ENCODE results near the gene CCNDBP1. TPM values are rescaled to one million over a fixed set of nuclear protein-coding genes. Genes with fewer than 3 reads are reported as not detected.
"Not testable (repeated sequence)": the region's sequence is repeated elsewhere in the genome, so short reads cannot be mapped to it uniquely, and the experiment has no call there.

CCNDBP1 gene
- total RNA-seq, 2 donors from 2014 or later: 73.5 to 93.6 TPM

DNA sequence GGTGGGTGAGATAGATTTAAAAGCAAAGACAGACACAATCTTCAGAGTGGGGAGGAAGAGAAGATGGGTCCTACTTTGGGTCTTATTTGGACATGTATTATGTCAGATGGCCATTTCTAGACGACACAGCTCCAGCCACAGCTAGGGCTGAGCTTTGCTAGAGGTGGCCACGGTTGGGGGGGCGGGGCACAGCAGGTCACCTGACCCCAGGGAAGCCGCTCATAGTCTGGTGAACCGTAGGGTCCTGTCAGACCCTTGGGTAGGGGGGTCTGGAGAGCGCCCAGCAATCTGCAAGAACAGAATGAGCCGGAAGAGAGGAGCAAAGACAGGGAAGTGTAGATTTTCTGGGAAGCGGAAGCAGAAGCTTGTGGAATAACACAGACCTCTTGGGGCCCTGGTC is 29.0 kb downstream of the CCNDBP1 start:
- H3K9me3 ChIP-seq (ENCODE audit: control insufficient read depth, low read length, poor library complexity, severe bottlenecking): no peaks in the 10 kb centered on the region
- no peaks in the 10 kb centered on the region for H3K4me1 Mint-ChIP-seq
- no peak overlapping the region for H3K4me3 Mint-ChIP-seq
- peaks cover 26% of the 10 kb centered on the region for H3K27me3 Mint-ChIP-seq
- DNase-seq: no peak
- ATAC-seq: no peak
- peaks cover 7% of the 10 kb centered on the region for H3K36me3 Mint-ChIP-seq (ENCODE audit: low read depth)
- no peak overlapping the region for H3K27ac Mint-ChIP-seq

DNA sequence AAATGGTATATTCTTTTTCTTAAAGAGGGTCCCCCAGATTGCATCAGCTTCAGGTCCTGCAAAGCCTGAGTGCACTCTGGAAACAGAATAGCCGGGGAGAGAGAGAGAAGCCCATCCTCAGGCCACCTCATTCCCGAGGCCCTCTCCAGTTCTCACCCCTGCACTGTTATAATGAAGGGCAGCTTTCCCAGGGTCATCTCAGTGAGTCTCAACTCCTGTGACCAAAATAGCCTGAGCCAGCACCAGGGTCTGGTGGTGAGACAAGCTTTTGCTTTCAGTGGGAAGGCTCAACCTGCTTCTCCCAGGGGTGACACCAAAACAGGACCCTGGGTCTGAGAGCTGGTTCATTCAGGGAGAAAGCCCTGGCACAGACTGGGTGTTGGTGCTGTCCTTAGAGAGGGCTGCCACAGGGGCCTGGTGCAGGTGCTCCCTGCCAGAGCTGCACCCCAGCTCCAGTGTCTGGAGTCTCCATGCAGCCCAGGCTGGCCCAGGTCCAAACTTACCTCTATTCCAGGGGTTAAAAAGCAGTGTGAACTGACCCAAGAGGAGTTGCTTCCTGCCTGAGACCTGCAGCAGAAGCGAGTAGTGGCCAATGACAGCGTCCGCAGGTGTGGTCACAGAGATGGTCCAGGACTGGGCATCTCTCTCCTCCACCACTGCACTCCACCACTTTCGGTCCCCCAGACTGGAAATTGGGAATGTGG is 29.5 kb downstream of the CCNDBP1 start:
- ATAC-seq: no peak
- Mint-ChIP-seq H3K27ac (no peak overlapping the region), H3K36me3 (ENCODE audit: low read depth) (peaks cover 7% of the 10 kb centered on the region), H3K4me1 (no peaks in the 10 kb centered on the region), H3K4me3 (no peak overlapping the region), H3K27me3 (peaks cover 21% of the 10 kb centered on the region)
- no peak for DNase-seq
- H3K9me3 ChIP-seq (ENCODE audit: control insufficient read depth, low read length, poor library complexity, severe bottlenecking): no peaks in the 10 kb centered on the region

DNA sequence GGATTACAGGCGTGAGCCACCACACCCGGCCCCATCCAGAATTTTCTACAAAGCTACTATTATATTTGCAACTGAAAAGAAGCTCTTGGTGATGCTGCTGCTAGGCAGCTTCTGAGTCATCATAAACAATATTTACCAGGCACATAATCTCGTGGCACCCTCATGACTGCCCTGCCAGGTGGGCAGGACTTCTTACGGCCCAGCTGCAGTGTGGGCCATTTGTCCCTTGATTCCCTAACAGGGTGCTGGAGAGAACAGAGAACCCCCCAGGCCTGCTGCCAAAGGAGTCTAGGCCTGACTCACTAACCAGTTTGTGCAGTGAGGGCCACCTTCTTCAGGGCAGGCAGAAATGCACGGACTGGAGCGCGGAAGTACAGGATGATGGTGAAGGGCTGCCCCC is 30.8 kb downstream of the CCNDBP1 start:
- peaks cover 21% of the 10 kb centered on the region for H3K27me3 Mint-ChIP-seq
- DNase-seq: no peak
- H3K4me3 Mint-ChIP-seq: no peak overlapping the region
- ATAC-seq: no peak
- H3K27ac Mint-ChIP-seq: no peak overlapping the region
- H3K9me3 ChIP-seq (ENCODE audit: control insufficient read depth, low read length, poor library complexity, severe bottlenecking): no peaks in the 10 kb centered on the region
- peaks cover 3% of the 10 kb centered on the region for H3K4me1 Mint-ChIP-seq
- peaks cover 4% of the 10 kb centered on the region for H3K36me3 Mint-ChIP-seq (ENCODE audit: low read depth)

DNA sequence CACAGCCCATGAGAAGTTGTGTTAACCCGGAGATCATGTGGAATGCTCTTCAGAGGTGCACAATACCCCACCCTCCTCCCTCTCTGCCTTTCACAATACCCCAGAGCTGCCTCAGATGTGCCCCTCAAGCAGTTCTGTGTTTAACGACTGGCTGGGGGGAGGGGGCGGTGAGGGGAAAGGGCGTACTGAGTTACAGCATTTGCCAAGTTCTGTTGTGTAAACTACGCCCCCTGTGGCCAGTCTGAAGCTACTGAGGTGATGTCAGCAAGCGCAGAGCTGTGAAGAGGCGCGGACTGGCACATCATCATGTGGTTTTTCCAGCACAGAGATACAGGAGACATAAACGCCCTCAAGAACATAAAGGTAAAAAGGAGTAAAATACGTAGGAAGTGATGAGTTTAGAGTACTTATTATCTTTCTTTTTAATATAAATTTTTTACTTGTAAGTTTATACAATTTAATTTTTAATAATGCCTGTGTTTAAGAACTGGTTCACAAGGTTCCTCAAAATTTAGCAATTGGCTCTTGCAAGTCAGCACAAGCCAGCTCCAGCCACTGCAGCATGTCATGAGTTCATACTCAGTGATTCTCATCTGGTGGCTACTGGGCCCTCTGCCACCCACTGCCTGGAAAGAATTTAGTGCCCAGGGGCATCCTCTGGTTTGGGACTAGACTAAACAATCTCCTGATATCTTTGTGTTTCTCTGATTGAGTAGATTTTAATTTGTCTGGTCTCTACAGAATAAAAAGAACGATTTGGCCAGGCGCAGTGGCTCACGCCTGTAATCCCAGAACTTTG is 33.9 kb downstream of the CCNDBP1 start:
- peaks cover 3% of the 10 kb centered on the region for H3K4me1 Mint-ChIP-seq
- H3K9me3 ChIP-seq (ENCODE audit: control insufficient read depth, low read length, poor library complexity, severe bottlenecking): no peaks in the 10 kb centered on the region
- H3K27me3 Mint-ChIP-seq: peaks cover 25% of the 10 kb centered on the region
- H3K27ac Mint-ChIP-seq: no peak overlapping the region
- H3K4me3 Mint-ChIP-seq: no peak overlapping the region
- no peak for DNase-seq
- H3K36me3 Mint-ChIP-seq (ENCODE audit: low read depth): peaks cover 4% of the 10 kb centered on the region
- no peak for ATAC-seq

DNA sequence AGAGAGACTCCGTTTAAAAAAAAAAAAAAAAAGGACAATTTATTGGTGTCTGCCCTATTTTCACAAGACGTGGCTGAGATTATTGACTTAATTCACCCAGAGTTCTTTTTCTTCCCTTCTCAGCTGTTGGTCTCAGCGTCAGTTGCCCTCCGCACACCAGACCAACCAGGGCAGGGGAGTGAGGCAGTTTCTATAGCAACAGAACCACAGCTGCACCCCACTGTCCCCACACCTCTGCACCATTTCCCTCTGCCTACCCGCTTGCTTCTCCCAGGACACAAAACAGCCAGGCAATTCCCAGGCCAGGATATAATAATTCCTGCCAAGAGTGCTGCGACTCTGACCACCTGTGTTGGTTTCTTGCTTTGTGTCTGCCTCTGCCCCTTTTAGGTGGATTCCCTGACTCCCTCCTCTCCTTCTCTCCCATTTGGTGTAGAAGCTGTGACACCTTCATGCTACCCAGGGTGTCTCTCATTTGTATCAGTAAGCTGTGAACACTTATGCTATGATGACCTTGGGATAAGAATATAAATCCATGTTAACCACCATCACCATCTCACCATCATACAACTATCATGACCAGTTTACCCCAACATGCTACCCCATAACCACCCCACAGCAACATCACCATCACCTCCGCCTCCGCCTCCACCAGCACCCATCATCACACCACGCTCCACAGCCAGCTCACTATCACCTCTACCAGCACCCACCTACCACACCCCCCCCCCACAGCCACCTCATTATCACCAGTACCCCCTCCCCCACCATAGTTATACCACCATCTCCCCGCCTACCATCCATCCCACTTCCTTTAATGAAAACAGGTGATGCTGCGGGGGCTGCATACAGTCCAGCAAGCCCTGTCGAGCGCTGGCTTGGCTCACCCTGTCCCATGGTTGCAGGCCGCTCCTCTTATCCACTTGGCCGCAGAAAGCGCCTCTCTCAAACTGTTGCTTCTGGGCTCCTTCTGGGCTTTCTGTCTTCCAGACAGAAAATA is 35.0 kb downstream of the CCNDBP1 start:
- no peak for DNase-seq
- H3K4me3 Mint-ChIP-seq: no peak overlapping the region
- peak overlapping the region; percentile 8 for H3K27ac Mint-ChIP-seq

DNA sequence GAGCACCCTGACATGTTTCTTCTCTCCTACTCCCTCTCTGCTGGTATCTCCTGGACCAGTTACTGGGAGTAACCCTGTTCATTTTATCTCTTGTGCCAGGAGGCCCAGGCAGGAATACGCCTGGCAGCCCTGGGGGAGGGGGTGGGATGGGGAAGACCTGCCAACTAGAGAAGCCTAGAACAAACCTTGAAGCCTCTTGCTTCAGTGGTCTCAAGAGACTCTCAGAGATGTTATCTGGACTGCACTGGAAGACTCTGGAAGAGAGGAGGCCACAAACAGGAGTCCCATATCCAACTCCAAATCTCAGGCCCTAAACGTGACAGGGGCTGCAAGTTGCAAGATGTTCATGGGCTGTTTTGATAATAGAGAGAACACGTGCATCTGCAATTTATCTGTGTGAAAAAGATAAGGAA is 35.8 kb downstream of the CCNDBP1 start, which contains the start of gene EPB42:
Gene EPB42 (minus strand): TSS at position 28 of the 413 bp plus-strand sequence. CDS start 193 bp downstream, outside the sequence.
- H3K4me3 Mint-ChIP-seq: no peak within 1 kb of the TSS
- ATAC-seq (no peak), DNase-seq (no peak)
- H3K36me3 Mint-ChIP-seq (ENCODE audit: low read depth): peaks cover 4% of the 10 kb centered on the region
- H3K27ac Mint-ChIP-seq: peak within 1 kb of the TSS; percentile 8
- H3K9me3 ChIP-seq (ENCODE audit: control insufficient read depth, low read length, poor library complexity, severe bottlenecking): no peaks in the 10 kb centered on the region
- peaks cover 9% of the 10 kb centered on the region for H3K4me1 Mint-ChIP-seq
- H3K27me3 Mint-ChIP-seq: peaks cover 31% of the 10 kb centered on the region

More for the DNA sequence above, 35.0 kb downstream of the CCNDBP1 start:
- no peaks in the 10 kb centered on the region for H3K9me3 ChIP-seq (ENCODE audit: control insufficient read depth, low read length, poor library complexity, severe bottlenecking)
- Mint-ChIP-seq H3K27me3 (peaks cover 25% of the 10 kb centered on the region), H3K36me3 (ENCODE audit: low read depth) (peaks cover 4% of the 10 kb centered on the region), H3K4me1 (peaks cover 3% of the 10 kb centered on the region)
- no peak for ATAC-seq

DNA sequence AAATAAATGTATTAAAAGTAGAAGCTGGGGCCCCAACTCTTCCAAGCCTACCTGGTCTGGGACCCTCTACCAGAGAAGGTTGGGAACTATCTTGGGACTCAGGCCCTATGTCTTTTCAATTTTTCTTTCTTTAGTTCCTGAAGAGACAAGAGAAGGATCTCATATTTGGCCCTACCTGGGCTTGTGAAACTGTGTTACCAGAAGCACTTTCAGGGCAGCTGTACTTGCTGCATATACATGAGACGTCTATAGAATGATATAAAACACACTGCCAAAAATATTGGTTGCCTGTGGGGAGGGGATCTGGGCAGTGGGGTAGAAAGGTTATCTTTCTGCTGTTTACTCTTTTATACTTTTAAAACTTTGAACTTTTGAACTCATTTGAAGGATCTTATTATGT is 36.2 kb downstream of the CCNDBP1 start:
- Mint-ChIP-seq H3K36me3 (ENCODE audit: low read depth) (peaks cover 4% of the 10 kb centered on the region), H3K27ac (no peak overlapping the region), H3K27me3 (peaks cover 32% of the 10 kb centered on the region), H3K4me1 (peaks cover 9% of the 10 kb centered on the region), H3K4me3 (no peak overlapping the region)
- ATAC-seq (no peak), DNase-seq (no peak)
- no peaks in the 10 kb centered on the region for H3K9me3 ChIP-seq (ENCODE audit: control insufficient read depth, low read length, poor library complexity, severe bottlenecking)

DNA sequence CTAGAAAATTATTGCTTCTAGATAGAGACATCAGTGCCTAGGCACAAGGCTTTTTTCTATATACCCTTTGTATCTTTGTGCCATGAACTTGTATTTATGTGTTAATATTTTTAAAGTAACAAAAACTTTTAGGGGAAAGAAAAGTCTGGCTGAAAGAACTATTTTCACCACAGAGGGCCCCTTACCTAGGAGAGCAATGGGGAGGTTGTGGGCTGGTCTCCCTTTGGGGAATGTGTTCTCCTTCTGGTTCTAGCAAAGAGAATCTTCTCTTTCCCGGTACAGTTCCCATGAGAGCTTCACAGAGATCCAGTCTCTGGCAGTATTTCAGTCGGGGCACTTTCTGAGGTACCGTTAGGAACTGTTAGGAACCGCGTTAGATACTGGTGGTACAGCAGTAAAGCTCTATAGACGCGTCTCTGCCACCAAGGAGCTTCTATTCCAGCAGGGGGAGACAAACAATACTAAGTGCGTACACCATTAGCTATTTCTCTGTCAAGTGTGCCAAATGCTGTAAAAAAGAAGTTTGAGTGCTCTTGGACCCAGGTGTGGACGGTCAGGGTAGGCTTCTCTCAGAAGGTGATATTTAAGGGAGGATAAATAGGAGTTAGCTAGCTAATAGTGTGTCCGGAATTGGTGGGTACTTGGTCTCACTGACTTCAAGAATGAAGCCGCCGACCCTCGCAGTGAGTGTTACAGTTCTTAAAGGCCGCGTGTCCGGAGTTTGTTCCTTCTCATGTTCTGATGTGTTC is 40.2 kb downstream of the CCNDBP1 start:
- DNase-seq (peak in 1 of 3 donors; percentile 21), ATAC-seq (peak; percentile 85)
- peaks cover 8% of the 10 kb centered on the region for H3K4me1 Mint-ChIP-seq
- no peak overlapping the region for H3K4me3 Mint-ChIP-seq
- H3K27me3 Mint-ChIP-seq: peaks cover 34% of the 10 kb centered on the region
- H3K36me3 Mint-ChIP-seq (ENCODE audit: low read depth): no peaks in the 10 kb centered on the region
- no peaks in the 10 kb centered on the region for H3K9me3 ChIP-seq (ENCODE audit: control insufficient read depth, low read length, poor library complexity, severe bottlenecking)
- H3K27ac Mint-ChIP-seq: no peak overlapping the region

DNA sequence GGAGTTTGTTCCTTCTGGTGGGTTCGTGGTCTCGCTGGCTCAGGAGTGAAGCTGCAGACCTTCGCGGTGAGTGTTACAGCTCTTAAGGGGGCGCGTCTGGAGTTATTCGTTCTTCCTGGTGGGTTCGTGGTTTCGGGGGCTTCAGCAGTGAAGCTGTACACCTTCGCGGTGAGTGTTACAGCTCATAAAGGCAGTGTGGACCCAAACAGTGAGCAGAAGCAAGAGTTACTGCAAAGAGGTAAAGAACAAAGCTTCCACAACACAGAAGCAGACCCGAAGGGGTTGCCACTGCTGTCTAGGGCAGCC is 40.7 kb downstream of the CCNDBP1 start:
- H3K36me3 Mint-ChIP-seq (ENCODE audit: low read depth); ATAC-seq; H3K4me1 Mint-ChIP-seq; H3K4me3 Mint-ChIP-seq; DNase-seq; H3K9me3 ChIP-seq (ENCODE audit: control insufficient read depth, low read length, poor library complexity, severe bottlenecking); H3K27ac Mint-ChIP-seq: not testable (repeated sequence)
- H3K27me3 Mint-ChIP-seq: peaks cover 30% of the 10 kb centered on the region

DNA sequence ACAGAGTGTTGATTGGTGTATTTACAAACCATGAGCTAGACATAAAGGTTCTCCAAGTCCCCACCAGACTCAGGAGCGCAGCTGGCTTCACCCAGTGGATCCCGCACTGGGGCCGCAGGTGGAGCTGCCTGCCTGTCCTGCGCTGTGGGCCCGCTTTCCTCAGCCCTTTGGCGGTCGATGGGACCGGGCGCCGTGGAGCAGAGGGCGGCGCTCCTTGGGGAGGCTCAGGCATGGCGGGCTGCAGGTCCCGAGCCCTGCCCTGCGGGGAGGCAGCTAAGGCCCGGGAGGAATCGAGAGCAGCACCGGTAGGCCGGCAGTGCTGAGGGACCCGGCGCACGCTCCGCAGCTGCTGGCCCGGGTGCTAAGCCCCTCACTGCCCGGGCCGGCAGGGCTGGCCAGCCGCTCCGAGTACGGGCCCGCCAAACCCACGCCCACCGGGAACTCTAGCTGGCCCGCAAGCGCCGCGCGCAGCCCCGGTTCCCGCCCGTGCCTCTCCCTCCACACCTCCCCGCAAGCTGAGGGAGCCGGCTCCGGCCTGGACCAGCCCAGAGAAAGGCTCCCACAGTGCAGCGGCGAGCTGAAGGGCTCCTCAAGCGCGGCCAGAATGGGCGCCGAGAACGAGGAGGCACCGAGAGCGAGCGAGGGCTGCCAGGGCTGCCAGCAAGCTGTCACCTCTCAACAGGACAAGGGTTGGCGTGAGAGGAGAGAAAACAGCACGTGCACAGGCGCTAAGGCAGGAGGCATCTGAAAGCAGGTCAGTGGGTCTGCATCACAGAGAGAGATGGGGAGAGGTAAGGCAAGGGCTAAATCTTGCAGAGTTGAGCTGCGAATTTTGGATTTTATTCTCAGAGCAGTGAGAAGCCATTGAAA is 41.5 kb downstream of the CCNDBP1 start:
- Mint-ChIP-seq H3K4me1 (peaks cover 8% of the 10 kb centered on the region), H3K27me3 (peaks cover 24% of the 10 kb centered on the region), H3K36me3 (ENCODE audit: low read depth) (no peaks in the 10 kb centered on the region), H3K27ac (no peak overlapping the region), H3K4me3 (no peak overlapping the region)
- ATAC-seq (no peak), DNase-seq (no peak)
- H3K9me3 ChIP-seq (ENCODE audit: control insufficient read depth, low read length, poor library complexity, severe bottlenecking): no peaks in the 10 kb centered on the region

DNA sequence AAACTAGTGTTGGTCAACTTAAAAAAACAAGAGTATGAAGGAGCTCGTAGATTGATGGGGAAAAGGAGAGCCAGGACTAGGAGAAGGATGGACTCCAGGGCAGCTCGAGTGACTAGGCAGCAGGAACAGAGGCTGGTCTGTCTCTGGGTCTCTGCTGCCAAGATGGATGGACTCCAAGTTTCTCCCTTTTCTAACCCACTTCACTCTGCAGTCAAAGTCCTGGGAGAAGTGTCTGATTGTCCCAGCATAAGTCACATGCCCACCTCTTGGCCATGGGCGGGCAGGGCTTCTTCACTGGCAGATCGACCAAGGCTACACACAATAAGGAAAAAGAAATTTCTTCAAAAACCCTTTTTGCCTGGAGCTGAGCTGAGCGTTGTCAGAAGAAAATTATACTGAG is 44.8 kb downstream of the CCNDBP1 start:
- no peak for ATAC-seq
- peaks cover 8% of the 10 kb centered on the region for H3K4me1 Mint-ChIP-seq
- no peaks in the 10 kb centered on the region for H3K36me3 Mint-ChIP-seq (ENCODE audit: low read depth)
- H3K27ac Mint-ChIP-seq: no peak overlapping the region
- no peak for DNase-seq
- no peaks in the 10 kb centered on the region for H3K9me3 ChIP-seq (ENCODE audit: control insufficient read depth, low read length, poor library complexity, severe bottlenecking)
- H3K27me3 Mint-ChIP-seq: peaks cover 28% of the 10 kb centered on the region
- H3K4me3 Mint-ChIP-seq: no peak overlapping the region

DNA sequence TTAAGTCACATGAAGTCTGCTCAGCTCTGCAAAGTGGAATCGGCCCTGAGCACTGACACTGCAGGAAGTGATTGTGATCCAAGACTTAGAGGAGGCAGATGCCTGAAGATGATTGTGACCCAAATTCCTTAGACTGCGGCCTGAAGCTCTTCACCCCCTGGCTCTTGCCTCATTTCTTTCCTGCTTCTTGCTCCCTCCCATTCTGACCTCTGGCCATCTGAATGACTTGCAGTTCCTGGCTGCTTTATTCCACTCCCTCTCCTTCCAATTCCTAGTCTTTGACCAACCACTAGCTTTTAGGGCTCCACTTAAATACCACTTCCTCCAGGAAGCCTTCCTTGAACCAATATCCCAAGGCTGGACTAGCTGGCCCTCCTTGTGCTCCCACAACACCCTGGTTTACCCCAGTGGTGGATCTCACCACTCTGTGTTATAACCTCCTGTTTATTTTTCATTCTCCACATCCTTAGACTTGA is 45.5 kb downstream of the CCNDBP1 start:
- DNase-seq (no peak), ATAC-seq (no peak)
- H3K4me1 Mint-ChIP-seq: peaks cover 4% of the 10 kb centered on the region
- H3K4me3 Mint-ChIP-seq: no peak overlapping the region
- no peaks in the 10 kb centered on the region for H3K36me3 Mint-ChIP-seq (ENCODE audit: low read depth)
- peak overlapping the region; percentile 56 for H3K27ac Mint-ChIP-seq
- no peaks in the 10 kb centered on the region for H3K9me3 ChIP-seq (ENCODE audit: control insufficient read depth, low read length, poor library complexity, severe bottlenecking)
- H3K27me3 Mint-ChIP-seq: peaks cover 27% of the 10 kb centered on the region

Data from T-helper 17 cell (primary cell).